Mononuclear cell (primary cell): ENCODE data around the gene POFUT2. TPM values are rescaled to one million over a fixed set of nuclear protein-coding genes. Genes with fewer than 3 reads are reported as not detected.

Experiments
- H3K27me3 ChIP-seq: 2 replicates; pipeline ENCODE4 v1.6.0; 2011; ENCODE audit warnings: low read length, control low read depth; ENCODE audit not compliant: insufficient read depth
- H3K4me1 ChIP-seq: 2 replicates; pipeline ENCODE4 v1.5.1; 2011; ENCODE audit warnings: mild to moderate bottlenecking, low read length, control low read depth; ENCODE audit not compliant: insufficient read depth
- H3K4me3 ChIP-seq: 2 replicates; pipeline ENCODE4 v1.5.1; 2011; ENCODE audit warnings: mild to moderate bottlenecking, low read length, moderate library complexity
- H3K9me3 ChIP-seq: 2 replicates; pipeline ENCODE4 v1.5.1; 2011; ENCODE audit warnings: low read depth, mild to moderate bottlenecking, control low read depth, low read length
- total RNA-seq: library from RNA; depleted of rRNA; stranded (reverse); fragments of >200 nt; gene quantifications from one replicate; pipeline ENCODE4 v1.2.3, GENCODE V29; 2012

The POFUT2 gene
- total RNA-seq, 1 donor, result 13.9 TPM

GRCh38 chr21:45278156-45278911 lies 9.4 kb downstream of the POFUT2 start:
- no peak overlapping the region for H3K4me3 ChIP-seq
- no peaks in the 10 kb centered on the region for H3K27me3 ChIP-seq
- no peaks in the 10 kb centered on the region for H3K4me1 ChIP-seq
- H3K9me3 ChIP-seq, result no peaks in the 10 kb centered on the region

DNA sequence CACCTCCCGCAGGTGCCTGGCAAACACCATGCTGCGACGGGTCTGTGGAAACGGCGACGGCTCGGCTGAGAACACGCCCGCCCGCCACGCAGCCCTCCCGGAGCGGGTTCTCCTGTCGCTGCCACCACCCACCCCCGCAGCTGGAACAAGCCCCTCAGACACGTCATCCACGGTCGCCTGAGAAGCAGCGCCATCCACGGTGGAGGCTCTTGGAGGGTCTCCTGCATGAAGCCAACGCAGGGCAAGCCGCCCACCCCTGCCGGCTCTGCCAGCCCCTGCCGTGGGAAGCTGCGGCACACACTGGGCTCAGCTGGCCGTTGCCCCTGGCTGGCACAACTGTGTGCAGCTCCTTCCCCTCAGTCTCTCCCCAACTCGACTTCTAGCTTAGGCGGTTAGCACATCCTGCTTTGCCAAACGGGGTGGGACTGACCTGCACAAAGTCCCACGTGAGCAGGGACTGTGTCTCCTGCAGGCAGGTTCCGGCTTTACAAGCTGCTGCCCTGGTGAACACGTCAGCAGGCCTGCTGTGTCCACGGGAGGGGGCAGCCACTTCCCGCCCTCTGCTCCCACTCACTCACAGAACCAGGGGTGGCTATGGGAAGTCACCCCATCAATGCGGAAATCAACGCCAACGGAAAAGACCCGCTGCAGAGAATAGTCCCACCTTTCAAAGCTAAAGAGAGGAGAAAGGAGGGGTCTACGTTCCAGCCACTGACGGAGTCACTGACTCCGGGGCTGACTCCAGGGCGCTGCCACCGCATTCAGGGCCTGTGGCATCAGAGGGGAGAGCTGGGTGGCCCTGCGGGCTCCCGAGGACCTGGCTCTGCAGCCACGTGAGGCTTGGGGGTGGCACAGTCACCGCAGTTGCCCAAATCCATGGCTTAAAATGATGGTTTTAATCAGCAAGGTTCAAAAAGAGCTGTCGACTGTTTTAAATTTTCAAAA lies 10.3 kb downstream of the POFUT2 start:
- peaks cover 2% of the 10 kb centered on the region for H3K9me3 ChIP-seq
- H3K4me1 ChIP-seq, result no peaks in the 10 kb centered on the region
- H3K27me3 ChIP-seq, result no peaks in the 10 kb centered on the region
- H3K4me3 ChIP-seq, result no peak overlapping the region

DNA sequence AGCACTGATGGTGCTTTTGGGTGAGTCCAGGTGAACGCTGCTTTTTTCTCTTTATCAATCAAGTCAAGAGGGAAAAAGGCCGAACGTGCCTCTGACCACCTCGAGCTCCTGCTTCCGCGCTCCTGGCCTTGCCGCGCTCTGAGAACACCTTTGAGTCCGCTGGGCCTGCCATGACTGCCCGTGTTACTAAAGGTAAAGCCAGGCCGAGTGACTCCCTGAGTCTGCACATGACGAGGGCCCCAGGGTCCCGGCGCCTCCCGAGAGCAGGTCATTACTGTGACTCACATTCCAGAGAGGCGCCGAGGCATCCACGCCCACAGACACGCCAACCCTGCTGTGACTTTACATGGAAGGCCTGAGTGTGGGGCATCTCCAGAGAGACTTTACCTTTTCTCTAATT lies 11.1 kb downstream of the POFUT2 start:
- H3K27me3 ChIP-seq, result no peaks in the 10 kb centered on the region
- peaks cover 10% of the 10 kb centered on the region for H3K9me3 ChIP-seq
- H3K4me3 ChIP-seq, result no peak overlapping the region
- H3K4me1 ChIP-seq, result no peaks in the 10 kb centered on the region

- Histone ChIP-seq H3K4me3 (no peak overlapping the region), H3K27me3 (no peaks in the 10 kb centered on the region), H3K4me1 (peaks cover 13% of the 10 kb centered on the region), H3K9me3 (peaks cover 16% of the 10 kb centered on the region)
These were observed 17.3 kb downstream of the POFUT2 start for GRCh38 chr21:45270306-45270821.

DNA sequence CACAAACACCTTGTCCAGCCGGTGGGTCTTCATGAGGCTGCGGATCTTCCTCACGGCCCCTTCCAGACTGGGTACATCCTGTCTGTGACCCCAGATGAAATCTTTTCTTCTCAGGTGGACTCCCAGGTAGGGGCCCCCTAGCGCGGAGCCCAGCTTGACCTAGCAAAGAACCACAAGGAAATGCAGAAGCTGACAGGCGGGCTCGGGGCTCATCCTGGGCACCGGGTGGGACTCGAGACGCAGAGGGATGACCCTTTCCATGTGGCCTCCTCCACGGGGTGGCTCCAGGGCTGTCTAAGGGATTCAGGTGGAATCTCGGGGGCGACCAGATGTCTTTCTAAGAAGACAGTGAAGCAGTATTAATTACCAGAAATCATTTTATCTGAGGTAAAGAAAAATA lies 17.8 kb downstream of the POFUT2 start:
- no peaks in the 10 kb centered on the region for H3K27me3 ChIP-seq
- peaks cover 16% of the 10 kb centered on the region for H3K9me3 ChIP-seq
- H3K4me1 ChIP-seq, result peaks cover 17% of the 10 kb centered on the region
- H3K4me3 ChIP-seq, result no peak overlapping the region

DNA sequence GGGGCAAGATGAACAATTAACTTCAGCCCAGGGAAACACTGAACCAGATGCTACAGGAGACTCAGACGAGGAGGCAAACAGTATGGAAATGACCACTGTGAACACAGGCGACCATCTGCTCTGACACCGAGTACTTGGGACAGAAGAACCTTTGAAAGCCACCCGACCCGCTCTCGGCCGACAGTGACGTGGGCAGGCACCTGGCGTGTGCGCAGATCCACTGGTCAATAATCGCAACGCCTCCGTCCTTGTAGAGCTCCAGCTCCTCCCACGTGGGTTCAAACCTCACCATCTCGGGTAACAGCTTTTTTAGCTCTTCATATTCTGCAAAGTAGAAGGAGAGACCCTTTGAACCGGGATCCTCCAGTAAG lies 20.3 kb downstream of the POFUT2 start:
- H3K4me3 ChIP-seq, result no peak overlapping the region
- peaks cover 14% of the 10 kb centered on the region for H3K9me3 ChIP-seq
- no peaks in the 10 kb centered on the region for H3K27me3 ChIP-seq
- H3K4me1 ChIP-seq, result peaks cover 17% of the 10 kb centered on the region

DNA sequence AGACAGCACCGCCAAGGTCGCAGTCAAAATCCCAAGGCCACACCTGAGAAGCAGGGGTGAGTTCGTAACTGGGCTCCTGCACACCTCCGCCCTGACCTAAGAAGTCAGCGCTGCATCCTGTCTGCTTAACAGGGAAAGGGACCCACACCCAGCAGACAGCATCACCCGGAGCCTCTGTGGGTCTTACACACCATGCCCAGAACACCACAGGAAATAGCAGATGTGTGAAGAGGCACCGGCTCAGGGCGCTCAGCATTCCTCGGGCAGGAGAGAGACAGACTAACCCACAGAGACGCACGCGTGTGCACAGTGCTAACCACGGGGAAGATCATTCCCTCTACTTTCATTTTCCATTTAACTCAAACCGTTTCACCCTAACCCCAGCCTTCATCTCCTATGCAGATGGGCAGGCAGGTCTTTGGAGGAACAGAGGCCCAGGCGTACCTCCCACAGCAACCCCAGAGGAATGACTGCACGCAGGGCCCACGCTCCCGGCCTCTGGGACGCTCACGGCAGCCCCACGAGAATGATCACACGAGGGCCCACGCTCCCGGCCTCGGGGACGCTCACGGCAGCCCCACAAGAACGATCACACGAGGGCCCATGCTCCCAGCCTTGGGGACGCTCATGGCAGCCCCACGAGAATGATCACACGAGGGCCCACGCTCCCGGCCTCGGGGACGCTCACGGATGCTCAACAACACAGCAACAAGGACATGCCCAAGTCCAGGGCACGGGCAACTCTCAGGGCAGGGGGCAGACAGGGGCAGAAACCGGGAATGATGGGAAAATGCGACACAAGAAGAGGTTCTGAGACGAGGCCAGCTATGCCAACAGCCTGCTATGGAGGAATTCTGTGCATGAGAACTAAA lies 20.9 kb downstream of the POFUT2 start:
- Histone ChIP-seq H3K4me3 (no peak overlapping the region), H3K9me3 (peaks cover 8% of the 10 kb centered on the region), H3K4me1 (peaks cover 17% of the 10 kb centered on the region), H3K27me3 (no peaks in the 10 kb centered on the region)

DNA sequence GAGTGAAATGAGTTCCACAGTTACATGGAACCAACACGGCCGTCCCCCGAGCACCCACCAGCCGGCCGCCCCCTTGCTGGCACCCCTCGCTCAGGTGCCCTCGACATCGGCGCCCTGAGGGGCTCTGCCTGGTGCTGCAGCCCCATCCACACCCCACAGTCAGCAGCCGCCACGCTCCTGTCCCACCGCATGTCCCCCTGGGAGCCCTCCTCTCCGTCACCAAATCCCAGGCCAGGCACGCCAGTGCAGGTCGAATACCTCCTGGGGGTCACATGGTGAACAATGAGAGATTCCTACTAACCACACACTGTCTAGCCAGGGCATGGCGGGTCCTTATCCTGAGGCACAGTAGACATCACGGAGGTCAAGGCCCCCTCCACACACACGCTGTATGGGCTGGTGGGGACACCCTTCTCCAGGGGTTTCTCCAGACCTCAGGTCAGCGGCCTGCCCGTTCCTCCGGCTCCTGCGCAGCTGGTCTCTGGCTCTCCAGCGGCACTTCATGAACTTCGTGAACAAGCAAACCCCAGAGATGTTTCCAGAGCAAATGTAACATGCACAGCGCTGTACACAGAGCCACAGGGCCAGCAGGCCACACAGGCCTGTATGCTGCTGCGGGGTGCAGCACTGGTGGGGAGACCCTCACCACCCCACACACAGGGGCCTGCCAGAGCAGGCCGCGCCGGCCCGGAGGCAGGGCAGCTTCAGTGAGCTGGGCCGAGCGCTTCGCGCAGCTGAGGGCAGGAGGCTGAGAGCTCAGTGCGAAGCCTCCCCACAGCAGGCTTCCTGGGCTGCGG lies 21.8 kb downstream of the POFUT2 start:
- Histone ChIP-seq H3K9me3 (no peaks in the 10 kb centered on the region), H3K4me1 (peaks cover 17% of the 10 kb centered on the region), H3K4me3 (no peak overlapping the region), H3K27me3 (no peaks in the 10 kb centered on the region)

GRCh38 chr21:45264912-45265515 lies 22.7 kb downstream of the POFUT2 start:
- H3K9me3 ChIP-seq, result no peaks in the 10 kb centered on the region
- H3K27me3 ChIP-seq, result no peaks in the 10 kb centered on the region
- peaks cover 17% of the 10 kb centered on the region for H3K4me1 ChIP-seq
- H3K4me3 ChIP-seq, result no peak overlapping the region

DNA sequence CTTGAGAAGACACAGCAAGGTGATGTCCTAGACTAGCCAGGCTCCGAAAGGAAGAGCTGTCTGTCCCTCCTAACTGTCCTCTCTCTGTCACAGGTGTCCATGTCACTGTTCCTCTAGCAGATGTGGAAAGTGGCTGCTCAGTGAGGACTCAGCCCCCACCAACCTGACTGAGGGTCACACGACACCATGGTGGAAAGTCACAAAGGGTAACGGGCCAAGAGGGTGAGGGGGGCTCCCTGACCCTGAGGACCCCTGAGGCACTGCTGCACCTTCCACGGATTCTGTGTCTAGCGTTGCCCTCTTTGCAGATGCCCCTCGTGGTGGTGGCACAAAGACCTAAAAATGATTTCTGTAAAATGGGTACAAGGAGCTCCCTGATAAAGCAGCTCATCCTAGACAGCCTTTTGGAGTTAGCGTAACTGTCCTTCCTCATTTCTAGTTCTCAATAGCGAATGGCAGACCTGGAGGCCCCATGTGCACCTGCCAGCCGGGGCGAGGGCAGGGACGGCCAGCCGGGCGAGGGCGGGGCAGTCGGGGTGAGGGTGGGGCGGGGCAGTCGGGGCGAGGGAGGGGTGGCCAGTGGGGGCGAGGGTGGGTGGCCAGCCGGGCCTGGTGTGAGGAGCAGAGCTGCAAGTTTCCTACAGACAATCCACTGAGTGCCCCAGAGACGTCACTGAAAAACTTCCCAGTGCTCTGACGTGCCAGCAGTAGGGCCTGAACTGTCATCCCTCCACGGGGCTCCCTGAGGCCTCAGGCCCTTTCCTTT lies 23.4 kb downstream of the POFUT2 start:
- Histone ChIP-seq H3K27me3 (no peaks in the 10 kb centered on the region), H3K9me3 (no peaks in the 10 kb centered on the region), H3K4me1 (peaks cover 17% of the 10 kb centered on the region), H3K4me3 (no peak overlapping the region)

- H3K4me1 ChIP-seq, result peaks cover 17% of the 10 kb centered on the region
- no peak overlapping the region for H3K4me3 ChIP-seq
- no peaks in the 10 kb centered on the region for H3K9me3 ChIP-seq
- H3K27me3 ChIP-seq, result no peaks in the 10 kb centered on the region
These were observed 24.2 kb downstream of the POFUT2 start for GRCh38 chr21:45263534-45263933.

DNA sequence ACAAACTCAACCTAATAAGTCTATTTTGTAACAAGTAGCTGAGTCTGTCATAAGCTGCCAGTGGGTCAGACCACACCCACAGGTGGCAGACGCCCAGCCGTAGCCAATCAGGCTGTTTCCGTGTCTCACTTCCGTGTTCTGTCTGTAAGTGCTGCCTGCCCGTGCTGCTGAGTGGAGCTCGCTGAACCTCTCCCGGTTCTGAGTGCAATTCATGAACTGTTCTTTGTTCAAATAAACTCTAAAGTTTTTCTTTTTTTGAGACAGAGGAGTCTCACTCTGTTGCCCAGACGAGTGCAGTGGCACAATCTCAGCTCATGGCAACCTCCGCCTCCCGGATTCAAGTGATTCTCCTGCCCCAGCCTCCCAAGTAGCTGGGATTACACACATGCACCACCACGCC lies 25.1 kb downstream of the POFUT2 start:
- no peak overlapping the region for H3K4me3 ChIP-seq
- H3K9me3 ChIP-seq, result no peaks in the 10 kb centered on the region
- peaks cover 17% of the 10 kb centered on the region for H3K4me1 ChIP-seq
- no peaks in the 10 kb centered on the region for H3K27me3 ChIP-seq

DNA sequence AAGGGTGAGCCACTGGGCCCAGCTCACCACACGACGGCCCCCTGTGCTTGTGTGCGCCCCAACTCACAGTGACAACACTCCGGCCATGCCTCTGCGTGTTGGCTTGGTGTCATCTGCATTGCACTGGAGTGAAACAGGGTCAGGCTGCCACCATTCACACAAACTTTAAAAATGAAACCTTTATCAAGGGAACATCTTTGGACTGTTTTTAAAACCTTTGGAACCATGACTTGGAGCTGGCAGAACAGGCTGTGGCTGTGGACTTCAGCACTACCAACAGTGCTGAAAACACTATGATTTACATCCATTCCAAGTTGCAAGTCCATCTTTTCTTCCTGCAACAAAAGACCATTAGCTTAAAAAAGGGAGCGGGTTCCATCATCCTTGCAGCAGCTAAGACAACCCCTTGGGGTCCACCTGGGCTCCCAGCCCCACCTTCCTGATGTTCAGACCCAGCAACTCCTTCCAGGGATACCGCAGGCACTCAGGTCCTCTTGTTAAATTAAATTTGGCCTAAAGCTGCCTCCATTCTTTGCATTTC lies 25.6 kb downstream of the POFUT2 start:
- Histone ChIP-seq H3K4me1 (peaks cover 18% of the 10 kb centered on the region), H3K27me3 (no peaks in the 10 kb centered on the region)

More for the DNA sequence above, 25.6 kb downstream of the POFUT2 start:
- no peaks in the 10 kb centered on the region for H3K9me3 ChIP-seq
- H3K4me3 ChIP-seq, result no peak overlapping the region
